ENCODE measurements around the gene PPM1G.
"Not testable (repeated sequence)": the region's sequence is repeated elsewhere in the genome, so short reads cannot be mapped to it uniquely, and the experiment has no call there.

Gene PPM1G

GRCh38 chr2:27375513-27376099, 33.8 kb downstream of the PPM1G start:
- DNase-seq (ENCODE audit: low spot score) = no peak

- DNase-seq (ENCODE audit: low spot score) = no peak
Measured at GRCh38 chr2:27373567-27373966, 35.8 kb downstream of the PPM1G start.

GRCh38 chr2:27372937-27373336, 36.5 kb downstream of the PPM1G start:
- no peak for DNase-seq (ENCODE audit: low spot score)

GRCh38 chr2:27370816-27371620, 38.4 kb downstream of the PPM1G start:
- peak; percentile 47 for DNase-seq (ENCODE audit: low spot score)

- DNase-seq (ENCODE audit: low spot score) = peak; percentile 99
Measured at GRCh38 chr2:27370026-27370815, 39.2 kb downstream of the PPM1G start, which contains the start of the genes EIF2B4 and SNX17. TSS of gene EIF2B4 (minus strand) at chr2:27370338. CDS start at chr2:27370314, 24 bp downstream. TSS of gene SNX17 (plus strand) at chr2:27370616. CDS start at chr2:27370744, 128 bp downstream.

- peak; percentile 40 for DNase-seq (ENCODE audit: low spot score)
Measured at GRCh38 chr2:27369471-27370025, 39.8 kb downstream of the PPM1G start.

- DNase-seq (ENCODE audit: low spot score) = no peak
Measured at GRCh38 chr2:27363933-27364332, 45.5 kb downstream of the PPM1G start.

- no peak for DNase-seq (ENCODE audit: low spot score)
Measured at GRCh38 chr2:27362678-27363420, 46.5 kb downstream of the PPM1G start.

GRCh38 chr2:27356382-27357181, 52.8 kb downstream of the PPM1G start, which contains the start of gene GTF3C2:
TSS of gene GTF3C2 (minus strand) at chr2:27356764. CDS start at chr2:27343554, 13,210 bp downstream.
- DNase-seq (ENCODE audit: low spot score) = peak; percentile 93

GRCh38 chr2:27356056-27356381, 53.4 kb downstream of the PPM1G start:
- DNase-seq (ENCODE audit: low spot score) = no peak

GRCh38 chr2:27354597-27354927, 54.8 kb downstream of the PPM1G start:
- DNase-seq (ENCODE audit: low spot score) = no peak

- DNase-seq (ENCODE audit: low spot score) = no peak
Measured at GRCh38 chr2:27353762-27354596, 55.4 kb downstream of the PPM1G start.

- not testable (repeated sequence) for DNase-seq (ENCODE audit: low spot score)
Measured at GRCh38 chr2:27353386-27353761, 56.0 kb downstream of the PPM1G start.

- no peak for DNase-seq (ENCODE audit: low spot score)
Measured at GRCh38 chr2:27351802-27352598, 57.4 kb downstream of the PPM1G start.

GRCh38 chr2:27350106-27350693, 59.2 kb downstream of the PPM1G start:
- DNase-seq (ENCODE audit: low spot score) = no peak

- DNase-seq (ENCODE audit: low spot score) = no peak
Measured at GRCh38 chr2:27347641-27348040, 61.8 kb downstream of the PPM1G start.

- DNase-seq (ENCODE audit: low spot score) = no peak
Measured at GRCh38 chr2:27336173-27336572, 73.2 kb downstream of the PPM1G start.

- DNase-seq (ENCODE audit: low spot score) = no peak
Measured at GRCh38 chr2:27335311-27335710, 74.1 kb downstream of the PPM1G start.

Measured in hematopoietic multipotent progenitor cell treated with erythropoietin and hydrocortisone succinate and interleukin-3 and kit ligand, for 15 days (in vitro differentiated cells).